Hepatocyte (in vitro differentiated cells): ENCODE data around the gene ENAH. TPM values are rescaled to one million over a fixed set of nuclear protein-coding genes. Genes with fewer than 3 reads are reported as not detected.

ENCODE experiments used
- DNase-seq: peaks from one replicate; pipeline ENCODE4 v3.0.0-alpha.2; 2016; ENCODE audit warnings: low spot score
- H2AFZ ChIP-seq: fragments of 200-600 bp; sonication (generic); 2 replicates; pipeline ENCODE4 v1.6.0; 2016; ENCODE audit warnings: antibody characterized with exemption, mild to moderate bottlenecking
- H3K27ac ChIP-seq: fragments of 200-600 bp; sonication (generic); 2 replicates; pipeline ENCODE4 v1.5.1; 2016; ENCODE audit warnings: mild to moderate bottlenecking
- H3K27me3 ChIP-seq: fragments of 200-600 bp; sonication (generic); 2 replicates; pipeline ENCODE4 v1.6.1; 2016
- H3K36me3 ChIP-seq: fragments of 200-600 bp; sonication (generic); replicated peaks from 2 replicates; pipeline ENCODE4 v1.5.1; 2016; ENCODE audit warnings: low read depth; ENCODE audit not compliant: insufficient read depth
- H3K4me1 ChIP-seq: fragments of 200-600 bp; sonication (generic); 2 replicates; pipeline ENCODE4 v1.5.1; 2016; ENCODE audit warnings: mild to moderate bottlenecking, moderate library complexity; ENCODE audit not compliant: insufficient read depth
- H3K4me2 ChIP-seq: fragments of 200-600 bp; sonication (generic); 2 replicates; pipeline ENCODE4 v1.6.0; 2016
- H3K4me3 ChIP-seq: fragments of 200-600 bp; sonication (generic); 2 replicates; pipeline ENCODE4 v1.5.1; 2016; ENCODE audit warnings: mild to moderate bottlenecking
- H3K79me2 ChIP-seq: fragments of 200-600 bp; sonication (generic); 2 replicates; pipeline ENCODE4 v1.6.0; 2017; ENCODE audit warnings: mild to moderate bottlenecking
- H3K9me2 ChIP-seq: fragments of 200-600 bp; sonication (generic); replicated peaks from 2 replicates; pipeline ENCODE4 v1.6.0; 2017; ENCODE audit warnings: mild to moderate bottlenecking; ENCODE audit not compliant: insufficient read depth
- H3K9me3 ChIP-seq: fragments of 200-600 bp; sonication (generic); 2 replicates; pipeline ENCODE4 v1.5.1; 2016; ENCODE audit warnings: low read depth, mild to moderate bottlenecking
- H4K20me1 ChIP-seq: fragments of 200-600 bp; sonication (generic); 2 replicates; pipeline ENCODE4 v1.6.0; 2016; ENCODE audit warnings: mild to moderate bottlenecking; ENCODE audit not compliant: insufficient read depth, poor library complexity, severe bottlenecking
- EZH2 ChIP-seq: fragments of 200-600 bp; sonication (generic); IDR thresholded peaks from 2 replicates; pipeline ENCODE4 v1.6.1; 2016; ENCODE audit warnings: antibody characterized with exemption, mild to moderate bottlenecking, borderline replicate concordance
- EZH2phosphoT487 ChIP-seq: fragments of 200-600 bp; sonication (generic); IDR thresholded peaks from one replicate; pipeline ENCODE4 v1.6.1; 2018; ENCODE audit warnings: antibody characterized with exemption, mild to moderate bottlenecking, low read depth, moderate library complexity; ENCODE audit not compliant: unreplicated experiment, severe bottlenecking
- WGBS: methylation state at CpG from one replicate; pipeline ENCODE4 v1.1.6; 2016; ENCODE audit warnings: low lambda C conversion rate; ENCODE audit errors: missing lambda C conversion rate; 5-methylcytosine and 5-hydroxymethylcytosine counted together
- polyA plus RNA-seq: library from polyadenylated mRNA; unstranded; fragments of >200 nt; fragmentation: Nextera tagmentation; extraction: Ambion mirVana; gene quantifications from 2 replicates; pipeline ENCODE4 v1.2.1, GENCODE V29; 2016
- total RNA-seq: library from RNA; depleted of rRNA; stranded (reverse); fragments of >200 nt; gene quantifications from 2 replicates; pipeline ENCODE4 v1.2.3, GENCODE V29; 2014
- TF ChIP-seq, protein P1 (sequence below): fragments of 200-600 bp; sonication (generic); IDR thresholded peaks from 2 replicates; pipeline ENCODE4 v1.5.1; 2016; ENCODE audit warnings: antibody characterized with exemption, mild to moderate bottlenecking; ENCODE audit not compliant: poor library complexity

ENAH gene
- total and polyA plus RNA-seq, 2 experiments from 2014 or later = 51.3 to 115 TPM

DNA sequence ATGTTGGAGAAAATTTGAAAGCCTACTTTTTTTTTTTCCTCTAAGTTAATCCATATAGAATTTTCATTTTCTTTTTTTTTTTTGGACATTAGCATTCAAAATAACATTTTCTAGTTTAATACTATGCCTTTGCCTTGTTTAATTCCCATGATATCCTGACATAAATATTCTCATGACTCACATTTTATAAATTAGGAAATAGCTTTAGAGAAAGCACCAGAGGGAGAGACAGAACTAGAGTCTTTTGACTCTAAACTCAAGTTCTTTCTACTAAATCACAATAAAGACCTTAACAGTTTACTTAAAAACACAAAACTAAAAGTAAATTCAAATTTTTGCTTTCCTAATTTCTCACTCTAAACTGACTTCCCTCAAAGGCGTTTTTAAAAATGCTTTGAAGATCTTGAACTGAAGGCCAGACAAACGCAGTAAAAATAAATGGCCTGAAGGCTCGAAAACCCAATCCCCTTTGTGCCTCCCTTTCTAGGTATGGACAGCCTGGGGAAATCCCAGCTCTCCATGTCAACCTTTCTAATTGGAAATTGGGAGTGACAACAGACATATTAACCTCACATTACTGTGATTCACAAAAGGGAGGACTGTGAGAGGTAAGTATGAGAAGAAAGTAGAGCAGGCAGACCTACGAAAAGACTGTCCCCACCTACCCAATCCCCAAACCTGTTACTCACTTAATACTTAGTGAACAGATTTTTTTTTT, 104.6 kb downstream of the ENAH start:
- H4K20me1 ChIP-seq = no peaks in the 10 kb centered on the region
- no peak for DNase-seq
- H3K27me3 ChIP-seq = no peaks in the 10 kb centered on the region
- H3K27ac ChIP-seq = no peak overlapping the region
- no peak overlapping the region for H2AFZ ChIP-seq
- no peaks in the 10 kb centered on the region for H3K36me3 ChIP-seq
- 61% methylated on average over 4 of the region's 4 CpGs for WGBS
- H3K9me3 ChIP-seq = no peaks in the 10 kb centered on the region
- TF ChIP-seq EZH2phosphoT487 (no peak), EZH2 (no peak)
- TF ChIP-seq, protein P1, sequence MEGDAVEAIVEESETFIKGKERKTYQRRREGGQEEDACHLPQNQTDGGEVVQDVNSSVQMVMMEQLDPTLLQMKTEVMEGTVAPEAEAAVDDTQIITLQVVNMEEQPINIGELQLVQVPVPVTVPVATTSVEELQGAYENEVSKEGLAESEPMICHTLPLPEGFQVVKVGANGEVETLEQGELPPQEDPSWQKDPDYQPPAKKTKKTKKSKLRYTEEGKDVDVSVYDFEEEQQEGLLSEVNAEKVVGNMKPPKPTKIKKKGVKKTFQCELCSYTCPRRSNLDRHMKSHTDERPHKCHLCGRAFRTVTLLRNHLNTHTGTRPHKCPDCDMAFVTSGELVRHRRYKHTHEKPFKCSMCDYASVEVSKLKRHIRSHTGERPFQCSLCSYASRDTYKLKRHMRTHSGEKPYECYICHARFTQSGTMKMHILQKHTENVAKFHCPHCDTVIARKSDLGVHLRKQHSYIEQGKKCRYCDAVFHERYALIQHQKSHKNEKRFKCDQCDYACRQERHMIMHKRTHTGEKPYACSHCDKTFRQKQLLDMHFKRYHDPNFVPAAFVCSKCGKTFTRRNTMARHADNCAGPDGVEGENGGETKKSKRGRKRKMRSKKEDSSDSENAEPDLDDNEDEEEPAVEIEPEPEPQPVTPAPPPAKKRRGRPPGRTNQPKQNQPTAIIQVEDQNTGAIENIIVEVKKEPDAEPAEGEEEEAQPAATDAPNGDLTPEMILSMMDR = no peak
- no peak overlapping the region for H3K4me2 ChIP-seq
- no peaks in the 10 kb centered on the region for H3K4me1 ChIP-seq
- H3K4me3 ChIP-seq = no peak overlapping the region
- peaks cover 49% of the 10 kb centered on the region for H3K79me2 ChIP-seq
- no peaks in the 10 kb centered on the region for H3K9me2 ChIP-seq

DNA sequence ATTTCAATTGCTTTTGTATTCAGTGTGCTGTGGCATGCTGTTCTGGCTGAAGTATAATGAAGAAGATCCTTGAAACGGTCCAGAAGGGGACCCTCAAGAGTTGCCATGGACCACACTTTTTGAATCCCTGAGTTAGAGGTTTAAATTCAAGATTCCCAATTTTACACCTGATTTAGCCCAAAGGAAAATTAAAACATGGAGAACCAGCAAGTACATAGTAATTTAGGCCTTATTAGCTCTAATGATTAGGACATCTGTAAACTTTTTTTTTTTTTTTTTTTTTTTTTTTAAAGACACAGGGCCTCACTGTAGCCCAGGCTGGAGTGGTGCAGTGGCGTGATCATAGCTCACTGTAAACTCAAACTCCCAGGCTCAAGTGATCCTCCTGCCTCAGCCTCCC, 107.3 kb downstream of the ENAH start:
- Histone ChIP-seq H3K4me2 (no peak overlapping the region), H3K4me3 (no peak overlapping the region), H2AFZ (no peak overlapping the region), H3K4me1 (no peaks in the 10 kb centered on the region), H3K9me2 (no peaks in the 10 kb centered on the region), H4K20me1 (no peaks in the 10 kb centered on the region), H3K36me3 (no peaks in the 10 kb centered on the region), H3K9me3 (no peaks in the 10 kb centered on the region), H3K27me3 (no peaks in the 10 kb centered on the region), H3K79me2 (peaks cover 52% of the 10 kb centered on the region), H3K27ac (no peak overlapping the region)
- 94% methylated on average over 2 of the region's 2 CpGs for WGBS
- no peak for TF ChIP-seq EZH2phosphoT487
- TF ChIP-seq, protein P1 = no peak
- no peak for DNase-seq

DNA sequence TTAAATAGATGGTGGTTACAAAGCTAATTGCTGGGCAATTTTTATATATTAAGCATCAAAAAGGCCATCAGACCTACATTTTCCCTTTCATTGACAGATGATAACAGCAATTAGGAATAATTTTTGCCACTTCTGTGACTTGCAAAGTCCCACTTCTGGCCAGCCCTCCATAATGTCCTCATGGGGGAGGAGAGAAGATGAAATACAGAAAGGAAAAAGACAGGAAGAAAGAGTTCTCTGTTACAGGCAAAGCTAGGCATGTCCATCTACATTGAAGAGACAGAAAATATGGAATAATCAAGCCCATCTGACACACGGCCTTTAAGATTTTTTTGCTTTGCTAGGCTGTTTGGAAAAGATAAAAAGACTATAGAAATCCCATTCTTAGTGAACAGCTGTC, 108.0 kb downstream of the ENAH start:
- Histone ChIP-seq H3K27me3 (no peaks in the 10 kb centered on the region), H3K36me3 (no peaks in the 10 kb centered on the region), H4K20me1 (no peaks in the 10 kb centered on the region), H3K4me2 (no peak overlapping the region), H3K79me2 (peaks cover 52% of the 10 kb centered on the region), H3K4me3 (no peak overlapping the region), H3K9me3 (no peaks in the 10 kb centered on the region), H3K9me2 (no peaks in the 10 kb centered on the region), H2AFZ (no peak overlapping the region), H3K27ac (no peak overlapping the region), H3K4me1 (no peaks in the 10 kb centered on the region)
- no peak for DNase-seq
- TF ChIP-seq, protein P1 = no peak
- TF ChIP-seq EZH2phosphoT487 (no peak), EZH2 (no peak)
- WGBS = 81% methylated on average over 1 of the region's 1 CpG
